Stimulated activated CD8-positive, alpha-beta memory T cell treated with anti-CD3 and anti-CD28 coated beads, Interleukin-4, amount 100 ng/mL, for 24 hours (primary cell): ENCODE measurements around the gene SMCO2.
"Not testable (repeated sequence)": the region's sequence is repeated elsewhere in the genome, so short reads cannot be mapped to it uniquely, and the experiment has no call there.

Experiments
- DNase-seq: peaks from one replicate; pipeline ENCODE4 v3.0.0-alpha.2; 2020; ENCODE audit warnings: low read depth

SMCO2 gene

DNA sequence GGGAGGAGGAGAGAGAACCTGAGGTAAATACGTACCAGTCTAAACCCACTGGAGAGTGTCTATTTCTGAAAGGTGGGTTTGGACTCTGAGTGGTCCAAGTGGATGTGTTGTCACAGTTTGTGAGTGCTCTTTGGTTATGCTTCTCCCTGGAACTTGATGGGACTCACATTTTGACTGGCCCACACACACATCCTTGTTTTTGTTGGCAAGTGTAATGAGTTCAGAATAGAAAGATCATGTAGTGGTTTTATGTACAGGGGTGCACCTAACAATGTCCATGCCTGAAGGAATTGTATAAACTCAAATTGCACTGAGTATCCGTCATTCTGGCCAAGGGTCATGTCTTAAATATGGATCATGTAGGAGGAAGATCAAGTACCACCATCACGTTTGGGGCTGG is 82.3 kb downstream of the SMCO2 start:
- no peak for DNase-seq

DNA sequence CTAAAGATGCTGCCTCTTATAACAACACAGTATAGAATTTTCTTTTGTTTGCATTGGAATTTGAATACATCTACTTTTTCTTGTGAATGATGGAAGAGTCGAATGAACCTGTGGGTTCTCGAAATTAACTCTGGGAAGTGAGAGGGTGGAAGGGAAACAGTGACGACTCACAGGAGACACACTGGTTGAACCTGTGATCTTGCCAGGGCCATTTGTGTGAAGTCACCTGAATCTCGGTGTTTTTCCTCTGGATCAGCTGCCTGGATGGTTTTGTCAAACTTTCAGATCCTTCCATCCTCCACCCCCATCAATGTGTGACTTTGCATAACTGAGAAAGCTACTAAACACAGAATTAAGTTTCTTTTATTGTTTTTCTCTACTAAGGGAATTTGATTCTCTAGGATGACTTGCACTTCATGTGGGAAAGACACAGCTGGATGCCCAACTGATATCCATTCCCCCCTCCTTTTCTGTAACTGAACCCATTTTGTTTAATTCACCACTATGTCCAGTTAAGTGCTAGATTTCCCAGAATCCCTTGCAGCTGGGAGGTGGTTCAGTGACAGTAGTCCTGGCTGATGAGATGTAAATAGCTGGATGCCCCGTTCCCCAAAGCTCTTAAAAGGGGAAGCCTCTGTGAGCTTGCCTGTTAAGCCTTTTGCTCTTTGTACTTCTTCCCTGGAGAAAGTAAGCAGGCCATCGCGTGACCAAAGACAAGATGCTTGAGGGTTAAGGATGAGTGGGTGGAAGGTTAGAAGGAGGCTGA is 83.8 kb downstream of the SMCO2 start:
- no peak for DNase-seq

DNA sequence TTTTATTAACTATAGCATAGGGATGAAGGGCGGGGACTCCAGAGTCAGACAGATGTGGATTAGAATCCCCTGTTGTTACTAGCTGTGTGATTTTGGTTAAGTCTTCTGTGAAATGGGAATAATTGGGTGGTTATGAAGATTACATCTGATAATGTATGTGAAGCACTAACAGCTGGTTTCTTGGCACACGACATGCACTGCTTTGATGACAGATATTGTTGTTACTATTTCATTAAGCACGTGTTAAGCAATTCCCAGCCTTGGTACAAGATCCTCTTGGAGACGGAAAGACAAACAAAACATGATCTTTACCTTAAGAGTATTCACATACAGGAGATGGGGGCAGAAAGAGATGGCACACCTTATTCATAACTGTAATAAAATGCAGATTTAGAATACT is 85.4 kb downstream of the SMCO2 start:
- DNase-seq = no peak

- DNase-seq = peak; percentile 7
These were observed 87.7 kb downstream of the SMCO2 start for GRCh38 chr12:27534060-27534764.

DNA sequence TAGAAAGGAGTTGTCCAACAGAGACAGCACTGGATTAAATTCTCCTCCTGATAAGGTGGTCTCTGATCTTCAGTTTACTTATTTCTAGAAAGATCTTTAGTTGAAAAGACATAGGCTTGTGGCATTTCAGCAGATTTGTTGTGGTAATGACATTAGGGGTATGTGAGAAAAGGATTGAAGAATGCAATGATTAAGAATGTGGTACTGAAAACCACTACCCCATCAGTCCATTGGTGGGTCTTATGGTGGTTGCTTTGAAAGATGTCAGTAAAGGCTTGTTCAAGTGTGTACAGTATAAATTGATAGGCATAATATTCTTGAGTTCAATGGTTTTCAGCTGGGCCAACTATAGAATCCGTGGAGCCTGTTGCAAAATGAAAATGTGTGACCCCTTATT is 88.2 kb downstream of the SMCO2 start:
- DNase-seq = no peak

- no peak for DNase-seq
These were observed 88.8 kb downstream of the SMCO2 start for GRCh38 chr12:27535318-27535717.

GRCh38 chr12:27537855-27538675 is 91.5 kb downstream of the SMCO2 start:
- DNase-seq = no peak

GRCh38 chr12:27539191-27539631 is 92.7 kb downstream of the SMCO2 start:
- DNase-seq = no peak

GRCh38 chr12:27541031-27541719 is 94.6 kb downstream of the SMCO2 start:
- DNase-seq = no peak

- DNase-seq = no peak
These were observed 96.1 kb downstream of the SMCO2 start for GRCh38 chr12:27542628-27543027.

DNA sequence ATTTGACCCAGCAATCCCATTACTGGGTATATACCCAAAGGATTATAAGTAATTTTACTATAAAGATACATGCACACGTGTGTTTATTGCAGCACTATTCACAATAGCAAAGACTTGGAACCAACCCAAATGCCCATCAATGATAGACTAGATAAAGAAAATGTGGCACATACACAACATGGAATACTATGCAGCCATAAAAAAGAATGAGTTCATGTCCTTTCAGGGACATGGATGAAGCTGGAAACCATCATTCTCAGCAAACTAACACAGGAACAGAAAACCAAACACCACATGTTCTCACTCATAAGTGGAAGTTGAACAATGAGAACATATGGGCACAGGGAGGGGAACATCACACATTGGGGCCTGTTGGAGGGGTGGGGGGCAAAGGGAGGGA is 98.3 kb downstream of the SMCO2 start:
- not testable (repeated sequence) for DNase-seq

- DNase-seq = no peak
These were observed 99.1 kb downstream of the SMCO2 start for GRCh38 chr12:27545665-27546064.

GRCh38 chr12:27547592-27547991 is 101.1 kb downstream of the SMCO2 start:
- no peak for DNase-seq

GRCh38 chr12:27548301-27549199 is 102.0 kb downstream of the SMCO2 start:
- DNase-seq = no peak

GRCh38 chr12:27549236-27549800 is 102.8 kb downstream of the SMCO2 start:
- no peak for DNase-seq

DNA sequence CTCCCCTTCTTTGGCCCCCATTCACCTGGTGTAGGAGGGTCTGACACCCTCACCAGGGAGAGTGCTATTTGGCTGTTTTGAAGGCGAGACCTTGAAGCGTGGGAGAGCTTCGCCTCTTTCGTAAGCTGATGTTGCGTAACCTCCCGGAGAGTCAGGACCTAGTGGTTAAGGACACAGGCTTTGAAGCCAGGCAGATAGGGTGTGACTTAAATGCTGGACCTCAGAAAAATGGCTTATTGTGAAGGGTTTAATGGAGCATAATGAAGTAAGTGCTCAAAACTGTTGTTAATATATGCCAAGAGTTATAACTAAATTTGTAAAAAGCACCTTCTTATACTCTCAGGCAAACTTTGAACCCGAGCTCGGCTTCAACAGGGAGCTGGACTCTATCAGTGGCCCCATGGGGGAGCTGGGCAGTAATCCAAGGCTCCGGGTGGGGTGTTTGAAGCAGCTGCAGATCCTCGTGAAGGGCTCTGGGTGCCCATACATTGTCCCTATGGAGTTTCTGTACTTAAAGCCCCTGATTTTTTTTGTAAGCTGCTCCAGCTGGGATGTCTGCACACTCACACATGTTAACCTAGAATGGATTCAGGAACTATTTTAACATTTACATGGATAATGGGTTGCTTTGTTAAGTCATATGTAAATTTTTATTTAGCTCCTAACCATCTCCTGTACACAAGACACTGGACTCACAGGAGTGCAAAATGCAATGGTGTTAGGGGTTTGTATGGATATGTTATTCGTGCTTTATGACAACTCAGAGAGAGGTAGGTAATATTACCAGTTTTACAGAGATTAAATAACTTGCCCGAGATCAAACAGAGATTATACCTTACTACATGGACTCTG is 103.5 kb downstream of the SMCO2 start:
- no peak for DNase-seq

DNA sequence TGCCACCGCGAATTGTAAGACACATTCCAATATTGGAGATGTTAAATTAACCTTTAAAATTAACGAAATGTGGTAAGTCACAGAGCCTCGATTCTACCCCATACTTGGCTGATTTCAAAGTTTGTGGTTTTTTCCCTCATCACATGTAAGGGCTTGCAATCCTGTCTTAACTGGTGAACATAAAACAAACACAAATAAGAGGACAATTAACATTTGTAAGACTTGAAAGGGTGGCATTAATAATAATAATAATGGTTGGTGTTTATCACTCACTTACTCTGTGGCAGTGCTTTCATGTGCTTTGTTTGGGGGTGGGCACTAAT is 104.1 kb downstream of the SMCO2 start:
- no peak for DNase-seq

DNA sequence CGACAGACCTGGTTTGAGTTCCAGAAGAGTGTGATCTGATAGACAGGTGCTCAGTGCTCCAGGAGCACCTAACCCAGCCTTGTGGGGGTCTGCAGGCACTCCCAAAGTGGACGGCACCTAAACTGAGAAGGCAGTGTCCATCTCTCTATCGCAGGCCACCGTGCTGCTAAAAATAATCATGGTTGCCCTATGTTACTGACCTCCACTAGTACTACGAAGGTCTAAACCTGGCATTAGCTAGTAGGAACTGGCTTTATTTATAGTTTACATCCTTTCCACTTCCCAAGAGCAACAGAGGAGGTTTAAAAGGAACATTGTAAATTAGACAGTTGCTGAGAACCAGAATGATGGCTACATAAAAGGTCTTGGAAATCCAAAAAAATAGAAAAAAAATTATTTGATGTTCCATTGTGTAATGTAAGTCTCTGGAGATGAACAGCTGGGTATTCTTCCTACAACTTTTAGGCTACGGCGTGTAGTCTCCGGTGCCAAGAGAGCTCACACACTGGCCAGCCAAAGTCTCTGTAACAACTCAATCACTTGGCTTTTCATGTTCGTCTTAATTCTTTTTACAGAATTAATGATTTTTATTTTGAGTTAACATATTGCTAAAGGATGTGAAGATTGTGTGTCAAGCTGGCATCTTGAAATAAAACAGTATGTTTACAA is 104.8 kb downstream of the SMCO2 start:
- DNase-seq = no peak
